Natural killer cell treated with Interleukin-12 subunit alpha and Interleukin-12 subunit beta and Interleukin-15 and Interleukin-18, amount 100 ng/mL, for 72 hours (primary cell): ENCODE data around the gene ZNF358. TPM values are rescaled to one million over a fixed set of nuclear protein-coding genes. Genes with fewer than 3 reads are reported as not detected.

Experiments used
- ATAC-seq, 2 donors: fragments of 150-1000 bp; cut with Tn5 transposase in 1 of 2; sonication (Bioruptor Pico), chemical (Tn5 transposase) in 1 of 2; 2 replicates each; pipeline ENCODE4 v1.10.0; 2021
- DNase-seq: peaks from one replicate; pipeline ENCODE4 v3.0.0; 2022; ENCODE audit warnings: low spot score
- H3K27ac Mint-ChIP-seq, 2 donors: 1 replicate in 1 of 2; 2 replicates in 1 of 2; pipeline ENCODE4 v1.8.0; 2022; ENCODE audit warnings: mixed read lengths in 2 of 2, mild to moderate bottlenecking in 1 of 2, moderate library complexity in 1 of 2
- H3K27me3 Mint-ChIP-seq, 2 donors: 1 replicate in 1 of 2; 2 replicates in 1 of 2; pipeline ENCODE4 v1.8.0; 2022; ENCODE audit warnings: mixed read lengths in 2 of 2
- H3K36me3 Mint-ChIP-seq: one replicate; pipeline ENCODE4 v1.8.0; 2022; ENCODE audit warnings: mixed read lengths
- H3K4me1 Mint-ChIP-seq, 2 donors: 1 replicate in 1 of 2; 2 replicates in 1 of 2; pipeline ENCODE4 v1.8.0; 2022; ENCODE audit warnings: low read depth in 2 of 2, mixed read lengths in 2 of 2, mild to moderate bottlenecking in 1 of 2
- H3K4me3 Mint-ChIP-seq: one replicate; pipeline ENCODE4 v1.8.0; 2022; ENCODE audit warnings: mixed read lengths
- H3K9me3 Mint-ChIP-seq: 2 replicates; pipeline ENCODE4 v1.8.0; 2022; ENCODE audit warnings: mixed read lengths
- total RNA-seq, 2 donors: library from RNA; stranded (reverse); gene quantifications; one replicate each; pipeline ENCODE4 v1.2.3, GENCODE V29; 2022

ZNF358 gene
- total RNA-seq = 10 to 100 TPM; 10.2 to 15.6 TPM

- H3K27ac Mint-ChIP-seq = peak within 1 kb of the TSS; percentile 74 to 87
- peaks cover 4 to 9% of the 10 kb centered on the region in 2 donors for H3K27me3 Mint-ChIP-seq
These were observed at the start of gene ZNF358 for GRCh38 chr19:7515645-7516151. TSS of gene ZNF358 (plus strand) at chr19:7516103. CDS start at chr19:7519243, 3,140 bp downstream.

GRCh38 chr19:7467009-7467989, 48.6 kb upstream of the ZNF358 start:
- Mint-ChIP-seq H3K9me3 (no peaks in the 10 kb centered on the region), H3K4me1 (no peaks in the 10 kb centered on the region), H3K27me3 (no peaks in the 10 kb centered on the region), H3K36me3 (no peaks in the 10 kb centered on the region), H3K27ac (no peak overlapping the region), H3K4me3 (no peak overlapping the region)
- DNase-seq (no peak), ATAC-seq (no peak)

More at GRCh38 chr19:7515645-7516151, at the start of gene ZNF358:
- Mint-ChIP-seq H3K4me3 (peak within 1 kb of the TSS; percentile 95), H3K9me3 (no peaks in the 10 kb centered on the region), H3K4me1 (peaks cover 8 to 15% of the 10 kb centered on the region in 2 donors), H3K36me3 (no peaks in the 10 kb centered on the region)
- ATAC-seq (peak; percentile 90 to 91), DNase-seq (no peak)

GRCh38 chr19:7468840-7469239, 47.1 kb upstream of the ZNF358 start:
- Mint-ChIP-seq H3K4me1 (no peaks in the 10 kb centered on the region), H3K36me3 (no peaks in the 10 kb centered on the region), H3K27me3 (no peaks in the 10 kb centered on the region), H3K9me3 (no peaks in the 10 kb centered on the region), H3K4me3 (no peak overlapping the region), H3K27ac (no peak overlapping the region)
- DNase-seq (no peak), ATAC-seq (peak in 1 of 2 donors; percentile 48)

- H3K27me3 Mint-ChIP-seq = no peaks in the 10 kb centered on the region
- no peak overlapping the region for H3K4me3 Mint-ChIP-seq
- H3K9me3 Mint-ChIP-seq = no peaks in the 10 kb centered on the region
- ATAC-seq = no peak
- no peaks in the 10 kb centered on the region for H3K36me3 Mint-ChIP-seq
- no peaks in the 10 kb centered on the region for H3K4me1 Mint-ChIP-seq
- H3K27ac Mint-ChIP-seq = no peak overlapping the region
- no peak for DNase-seq
These were observed 46.1 kb upstream of the ZNF358 start for GRCh38 chr19:7469669-7470285.

GRCh38 chr19:7470540-7471305, 45.2 kb upstream of the ZNF358 start:
- Mint-ChIP-seq H3K27ac (no peak overlapping the region), H3K27me3 (no peaks in the 10 kb centered on the region), H3K4me1 (no peaks in the 10 kb centered on the region), H3K9me3 (no peaks in the 10 kb centered on the region), H3K36me3 (no peaks in the 10 kb centered on the region), H3K4me3 (no peak overlapping the region)
- ATAC-seq = no peak
- DNase-seq = no peak

GRCh38 chr19:7471696-7472615, 43.9 kb upstream of the ZNF358 start:
- Mint-ChIP-seq H3K4me3 (no peak overlapping the region), H3K4me1 (no peaks in the 10 kb centered on the region), H3K27me3 (no peaks in the 10 kb centered on the region), H3K36me3 (no peaks in the 10 kb centered on the region), H3K9me3 (no peaks in the 10 kb centered on the region), H3K27ac (no peak overlapping the region)
- DNase-seq = no peak
- peak in 1 of 2 donors; percentile 29 for ATAC-seq

GRCh38 chr19:7475665-7476064, 40.2 kb upstream of the ZNF358 start:
- Mint-ChIP-seq H3K4me3 (no peak overlapping the region), H3K27me3 (no peaks in the 10 kb centered on the region), H3K36me3 (no peaks in the 10 kb centered on the region), H3K4me1 (no peaks in the 10 kb centered on the region), H3K27ac (no peak overlapping the region), H3K9me3 (no peaks in the 10 kb centered on the region)
- ATAC-seq = no peak
- no peak for DNase-seq

GRCh38 chr19:7476241-7476640, 39.7 kb upstream of the ZNF358 start:
- no peaks in the 10 kb centered on the region for H3K9me3 Mint-ChIP-seq
- H3K4me1 Mint-ChIP-seq = no peaks in the 10 kb centered on the region
- ATAC-seq = peak in 1 of 2 donors; percentile 13
- no peak overlapping the region for H3K4me3 Mint-ChIP-seq
- no peak overlapping the region for H3K27ac Mint-ChIP-seq
- H3K36me3 Mint-ChIP-seq = no peaks in the 10 kb centered on the region
- DNase-seq = no peak
- no peaks in the 10 kb centered on the region for H3K27me3 Mint-ChIP-seq

- DNase-seq (no peak), ATAC-seq (no peak)
- Mint-ChIP-seq H3K27ac (no peak overlapping the region), H3K27me3 (no peaks in the 10 kb centered on the region), H3K4me3 (no peak overlapping the region), H3K4me1 (no peaks in the 10 kb centered on the region), H3K9me3 (no peaks in the 10 kb centered on the region), H3K36me3 (no peaks in the 10 kb centered on the region)
These were observed 39.0 kb upstream of the ZNF358 start for GRCh38 chr19:7476777-7477494.

- Mint-ChIP-seq H3K27me3 (no peaks in the 10 kb centered on the region), H3K9me3 (no peaks in the 10 kb centered on the region), H3K4me3 (no peak overlapping the region), H3K4me1 (no peaks in the 10 kb centered on the region), H3K36me3 (no peaks in the 10 kb centered on the region), H3K27ac (no peak overlapping the region)
- no peak for ATAC-seq
- DNase-seq = no peak
These were observed 38.1 kb upstream of the ZNF358 start for GRCh38 chr19:7477758-7478157.

- Mint-ChIP-seq H3K36me3 (no peaks in the 10 kb centered on the region), H3K27me3 (no peaks in the 10 kb centered on the region), H3K27ac (no peak overlapping the region), H3K4me3 (no peak overlapping the region), H3K9me3 (no peaks in the 10 kb centered on the region), H3K4me1 (peaks cover 0 to 3% of the 10 kb centered on the region in 2 donors)
- ATAC-seq (no peak), DNase-seq (no peak)
These were observed 37.6 kb upstream of the ZNF358 start for GRCh38 chr19:7478173-7478842.

GRCh38 chr19:7478843-7479227, 37.1 kb upstream of the ZNF358 start:
- no peak for DNase-seq
- Mint-ChIP-seq H3K36me3 (no peaks in the 10 kb centered on the region), H3K4me1 (peaks cover 0 to 4% of the 10 kb centered on the region in 2 donors), H3K4me3 (no peak overlapping the region), H3K9me3 (no peaks in the 10 kb centered on the region), H3K27ac (no peak overlapping the region), H3K27me3 (no peaks in the 10 kb centered on the region)
- ATAC-seq = no peak
